HG02571 (cell line): ENCODE data around the gene SRPX2.
"Not testable (repeated sequence)": the region's sequence is repeated elsewhere in the genome, so short reads cannot be mapped to it uniquely, and the experiment has no call there.

Source experiments
- ATAC-seq: cut with Tn5 transposase; IDR thresholded peaks from one replicate; pipeline ENCODE4 v1.9.1; 2021; ENCODE audit warnings: mild to moderate bottlenecking, moderate library complexity; ENCODE audit not compliant: unreplicated experiment

SRPX2 gene

DNA sequence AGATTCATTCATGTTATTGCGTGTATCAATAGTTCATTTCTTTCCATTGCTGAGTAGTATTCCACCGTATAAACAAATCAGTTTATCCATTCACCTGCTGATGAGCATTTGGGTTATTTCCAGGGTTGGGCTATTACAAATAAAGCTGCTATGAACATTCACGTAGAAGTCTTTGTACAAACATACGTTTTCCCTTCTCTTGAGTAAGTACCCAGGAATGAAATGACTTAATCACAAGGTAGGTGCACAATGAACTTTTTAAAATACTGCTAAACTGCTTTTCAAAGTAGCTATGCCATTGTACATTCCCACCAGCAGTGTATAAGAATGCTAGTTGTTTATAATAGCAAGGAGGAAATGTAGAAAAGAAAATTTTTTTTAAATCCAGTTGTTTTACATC lies 52.0 kb downstream of the SRPX2 start:
- ATAC-seq, result no peak

DNA sequence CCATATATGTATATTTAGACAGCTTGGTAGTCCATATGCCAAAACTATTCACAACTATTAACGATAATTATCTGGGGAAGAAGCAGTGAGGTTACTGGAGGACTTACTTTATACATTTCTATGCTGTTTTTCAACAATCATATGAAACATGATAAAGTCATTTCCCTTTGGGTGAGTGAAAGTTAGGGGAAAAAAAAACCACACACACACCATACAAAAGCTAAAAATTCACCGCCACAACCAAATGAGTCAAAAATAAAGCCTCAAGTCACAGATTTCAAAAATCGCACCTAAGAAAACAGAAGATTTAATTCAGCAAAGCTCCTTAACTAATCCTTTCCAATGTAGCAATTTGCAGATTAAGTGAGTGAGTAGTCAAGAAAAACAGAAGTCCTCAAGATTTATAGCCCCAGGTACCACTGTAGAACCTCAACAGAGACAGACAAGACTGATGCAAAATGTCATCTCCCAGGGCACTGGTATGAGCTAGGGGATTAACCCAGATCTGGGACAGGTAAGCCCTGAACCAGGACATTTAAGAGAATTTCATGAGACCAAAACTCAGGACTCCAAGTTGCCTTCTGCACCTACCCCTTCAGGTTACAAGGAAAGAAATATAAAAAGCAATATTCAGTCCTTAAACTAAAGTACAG lies 52.8 kb downstream of the SRPX2 start:
- ATAC-seq, result no peak

DNA sequence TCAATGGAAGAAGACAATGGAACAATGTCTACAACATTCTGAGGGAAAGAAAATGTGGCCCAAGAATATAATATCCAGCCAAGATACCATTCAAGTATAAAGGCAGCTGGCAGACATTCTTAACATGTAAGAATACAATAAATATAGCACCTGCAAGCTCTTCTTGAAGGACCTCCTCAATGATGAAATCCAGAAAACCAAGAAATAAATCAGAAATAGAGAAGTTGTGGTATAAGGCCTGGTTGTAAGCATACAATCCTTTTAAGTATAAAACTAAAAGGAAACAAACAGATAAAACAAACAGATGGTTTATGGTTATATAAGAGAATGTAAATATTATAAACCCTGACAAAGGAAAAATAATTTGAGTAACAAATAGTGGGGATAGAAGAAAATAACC lies 54.6 kb downstream of the SRPX2 start:
- no peak for ATAC-seq

GRCh38 chrX:100700809-100701208 lies 56.8 kb downstream of the SRPX2 start:
- ATAC-seq, result no peak

GRCh38 chrX:100704581-100705203 lies 60.7 kb downstream of the SRPX2 start:
- no peak for ATAC-seq

GRCh38 chrX:100710816-100711215 lies 66.8 kb downstream of the SRPX2 start:
- no peak for ATAC-seq

GRCh38 chrX:100717363-100717762 lies 73.4 kb downstream of the SRPX2 start:
- ATAC-seq, result no peak

DNA sequence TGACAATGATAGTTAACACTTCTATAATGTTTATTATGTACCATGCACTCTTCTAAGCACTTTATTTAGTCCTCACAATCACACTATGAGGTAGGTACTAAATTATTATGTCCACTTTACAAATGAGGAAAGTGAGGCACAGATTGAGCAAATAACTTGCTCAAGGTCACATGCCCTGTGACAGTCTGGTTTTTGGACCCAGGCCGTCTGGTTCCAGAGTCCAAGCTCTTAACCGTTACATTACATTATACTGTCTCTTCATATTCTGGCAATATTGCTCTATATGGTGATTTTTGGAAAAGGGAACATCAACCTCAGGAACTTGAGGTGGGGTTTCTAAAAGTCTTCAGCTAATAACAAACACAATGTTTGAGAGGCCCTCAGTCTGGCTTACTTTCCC lies 75.1 kb downstream of the SRPX2 start:
- no peak for ATAC-seq

DNA sequence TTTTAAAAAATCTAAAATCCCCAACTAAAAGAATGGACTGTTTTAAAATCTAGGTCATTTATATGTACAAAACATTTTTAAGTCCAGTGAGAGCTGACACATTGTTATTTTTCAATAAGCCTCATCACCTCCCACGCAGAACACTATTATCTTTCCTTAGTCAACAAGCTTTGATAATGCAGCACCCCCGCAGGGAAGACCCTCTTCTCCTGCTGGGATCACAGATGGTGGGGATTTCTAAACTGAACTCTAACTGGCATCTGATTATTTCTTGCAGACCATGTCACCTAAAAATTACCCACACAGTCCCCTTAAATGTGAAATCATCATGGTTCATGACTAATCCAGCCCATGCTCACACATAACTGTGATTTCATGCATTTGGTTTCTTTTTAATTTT lies 76.3 kb downstream of the SRPX2 start:
- ATAC-seq, result no peak

GRCh38 chrX:100721328-100721727 lies 77.3 kb downstream of the SRPX2 start:
- no peak for ATAC-seq

DNA sequence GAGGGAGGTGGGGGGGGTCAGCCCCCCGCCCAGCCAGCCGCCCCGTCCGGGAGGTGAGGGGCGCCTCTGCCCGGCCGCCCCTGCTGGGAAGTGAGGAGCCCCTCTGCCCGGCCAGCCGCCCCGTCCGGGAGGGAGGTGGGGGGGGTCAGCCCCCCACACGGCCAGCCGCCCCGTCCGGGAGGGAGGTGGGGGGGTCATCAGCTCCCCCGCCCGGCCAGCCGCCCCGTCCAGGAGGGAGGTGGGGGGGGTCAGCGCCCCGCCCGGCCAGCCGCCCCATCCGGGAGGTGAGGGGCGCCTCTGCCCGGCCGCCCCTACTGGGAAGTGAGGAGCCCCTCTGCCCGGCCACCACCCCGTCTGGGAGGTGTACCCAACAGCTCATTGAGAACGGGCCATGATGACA lies 80.0 kb downstream of the SRPX2 start:
- not testable (repeated sequence) for ATAC-seq
